ENCODE data around the gene HSBP1. TPM values are rescaled to one million over a fixed set of nuclear protein-coding genes. Genes with fewer than 3 reads are reported as not detected.

The HSBP1 gene
- total and polyA plus RNA-seq, 2 of the 13 experiments (the other 11 are each of a cell fraction or from before 2014, with no cell fraction given): 249 to 292 TPM

DNA sequence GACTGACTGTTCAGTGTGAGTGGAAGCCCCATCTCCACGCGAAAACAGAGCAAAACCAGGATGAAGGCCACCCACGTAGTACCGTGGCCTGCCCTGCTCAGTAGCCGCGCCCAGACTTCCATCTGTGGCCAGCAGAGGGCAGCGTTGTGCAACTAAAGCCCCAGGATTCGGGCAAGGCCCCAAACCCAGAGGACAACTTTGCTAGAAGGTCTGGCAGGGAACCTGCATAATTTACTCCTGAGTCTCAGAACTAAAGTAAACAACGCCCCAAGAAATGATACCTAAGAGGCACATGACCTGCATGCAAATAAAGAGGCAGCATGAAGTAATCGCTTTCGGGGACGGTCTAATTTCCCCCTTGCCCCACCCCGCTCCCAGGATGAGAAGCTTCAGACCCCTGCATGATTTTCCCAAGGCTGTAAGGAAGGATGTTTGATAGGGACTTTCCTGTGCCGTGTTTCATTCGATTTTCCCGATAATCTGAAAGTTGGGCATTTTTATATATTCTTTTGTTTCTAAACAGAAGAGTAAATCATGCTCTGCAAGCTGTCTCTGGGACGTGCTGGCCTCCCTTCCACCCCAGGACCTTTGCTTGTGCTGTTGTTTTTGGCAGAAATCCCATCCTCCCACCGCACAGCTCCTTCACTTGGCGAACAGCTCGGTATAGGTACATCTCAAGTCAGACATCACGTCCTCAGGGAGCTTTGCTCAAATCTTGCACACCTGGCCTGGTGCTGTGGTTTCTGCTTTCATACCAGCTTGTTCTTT is 18.6 kb downstream of the HSBP1 start (continued):
- TF ChIP-seq ZSCAN9 (CRISPR knock-in tag; IDR thresholded peaks at IDR 0.05; ENCODE audit: borderline replicate concordance) (no peak), POGZ (CRISPR knock-in tag; IDR thresholded peaks at IDR 0.05) (no peak), TCF7L2 (IDR thresholded peaks at IDR 0.05; ENCODE audit: low read depth, low read length) (no peak), ZNF33B (CRISPR knock-in tag; IDR thresholded peaks at IDR 0.05) (no peak), ZNF556 (CRISPR knock-in tag; IDR thresholded peaks at IDR 0.05; ENCODE audit: borderline replicate concordance) (no peak), ZNF569 (CRISPR knock-in tag; IDR thresholded peaks at IDR 0.05; ENCODE audit: borderline replicate concordance) (no peak), PRMT3 (CRISPR knock-in tag; IDR thresholded peaks at IDR 0.05; ENCODE audit: borderline replicate concordance, low read depth) (no peak), ZNF674 (CRISPR knock-in tag; IDR thresholded peaks at IDR 0.05; ENCODE audit: low read depth) (no peak), KLF13 (CRISPR knock-in tag; IDR thresholded peaks at IDR 0.05) (no peak), ZNF317 (CRISPR knock-in tag; IDR thresholded peaks at IDR 0.05) (no peak), NFRKB (IDR thresholded peaks at IDR 0.05) (no peak), KDM4B (CRISPR knock-in tag; IDR thresholded peaks at IDR 0.05) (no peak), TCF12 (IDR thresholded peaks at IDR 0.05) (no peak), TCF12 (CRISPR knock-in tag; IDR thresholded peaks at IDR 0.05) (no peak)
- TF ChIP-seq, protein P1, sequence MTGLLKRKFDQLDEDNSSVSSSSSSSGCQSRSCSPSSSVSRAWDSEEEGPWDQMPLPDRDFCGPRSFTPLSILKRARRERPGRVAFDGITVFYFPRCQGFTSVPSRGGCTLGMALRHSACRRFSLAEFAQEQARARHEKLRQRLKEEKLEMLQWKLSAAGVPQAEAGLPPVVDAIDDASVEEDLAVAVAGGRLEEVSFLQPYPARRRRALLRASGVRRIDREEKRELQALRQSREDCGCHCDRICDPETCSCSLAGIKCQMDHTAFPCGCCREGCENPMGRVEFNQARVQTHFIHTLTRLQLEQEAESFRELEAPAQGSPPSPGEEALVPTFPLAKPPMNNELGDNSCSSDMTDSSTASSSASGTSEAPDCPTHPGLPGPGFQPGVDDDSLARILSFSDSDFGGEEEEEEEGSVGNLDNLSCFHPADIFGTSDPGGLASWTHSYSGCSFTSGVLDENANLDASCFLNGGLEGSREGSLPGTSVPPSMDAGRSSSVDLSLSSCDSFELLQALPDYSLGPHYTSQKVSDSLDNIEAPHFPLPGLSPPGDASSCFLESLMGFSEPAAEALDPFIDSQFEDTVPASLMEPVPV (CRISPR knock-in tag; IDR thresholded peaks at IDR 0.05): no peak
- TF ChIP-seq, protein P2, sequence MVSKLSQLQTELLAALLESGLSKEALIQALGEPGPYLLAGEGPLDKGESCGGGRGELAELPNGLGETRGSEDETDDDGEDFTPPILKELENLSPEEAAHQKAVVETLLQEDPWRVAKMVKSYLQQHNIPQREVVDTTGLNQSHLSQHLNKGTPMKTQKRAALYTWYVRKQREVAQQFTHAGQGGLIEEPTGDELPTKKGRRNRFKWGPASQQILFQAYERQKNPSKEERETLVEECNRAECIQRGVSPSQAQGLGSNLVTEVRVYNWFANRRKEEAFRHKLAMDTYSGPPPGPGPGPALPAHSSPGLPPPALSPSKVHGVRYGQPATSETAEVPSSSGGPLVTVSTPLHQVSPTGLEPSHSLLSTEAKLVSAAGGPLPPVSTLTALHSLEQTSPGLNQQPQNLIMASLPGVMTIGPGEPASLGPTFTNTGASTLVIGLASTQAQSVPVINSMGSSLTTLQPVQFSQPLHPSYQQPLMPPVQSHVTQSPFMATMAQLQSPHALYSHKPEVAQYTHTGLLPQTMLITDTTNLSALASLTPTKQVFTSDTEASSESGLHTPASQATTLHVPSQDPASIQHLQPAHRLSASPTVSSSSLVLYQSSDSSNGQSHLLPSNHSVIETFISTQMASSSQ (IDR thresholded peaks at IDR 0.05; ENCODE audit: low read depth): no peak
- TF ChIP-seq, protein P2 (CRISPR knock-in tag; IDR thresholded peaks at IDR 0.05; ENCODE audit: borderline replicate concordance): no peak
- TF ChIP-seq, protein P3, sequence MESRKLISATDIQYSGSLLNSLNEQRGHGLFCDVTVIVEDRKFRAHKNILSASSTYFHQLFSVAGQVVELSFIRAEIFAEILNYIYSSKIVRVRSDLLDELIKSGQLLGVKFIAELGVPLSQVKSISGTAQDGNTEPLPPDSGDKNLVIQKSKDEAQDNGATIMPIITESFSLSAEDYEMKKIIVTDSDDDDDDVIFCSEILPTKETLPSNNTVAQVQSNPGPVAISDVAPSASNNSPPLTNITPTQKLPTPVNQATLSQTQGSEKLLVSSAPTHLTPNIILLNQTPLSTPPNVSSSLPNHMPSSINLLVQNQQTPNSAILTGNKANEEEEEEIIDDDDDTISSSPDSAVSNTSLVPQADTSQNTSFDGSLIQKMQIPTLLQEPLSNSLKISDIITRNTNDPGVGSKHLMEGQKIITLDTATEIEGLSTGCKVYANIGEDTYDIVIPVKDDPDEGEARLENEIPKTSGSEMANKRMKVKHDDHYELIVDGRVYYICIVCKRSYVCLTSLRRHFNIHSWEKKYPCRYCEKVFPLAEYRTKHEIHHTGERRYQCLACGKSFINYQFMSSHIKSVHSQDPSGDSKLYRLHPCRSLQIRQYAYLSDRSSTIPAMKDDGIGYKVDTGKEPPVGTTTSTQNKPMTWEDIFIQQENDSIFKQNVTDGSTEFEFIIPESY (CRISPR knock-in tag; IDR thresholded peaks at IDR 0.05): peak; percentile 15; the same call in 1 of the 2 replicates
- TF ChIP-seq, protein P4, sequence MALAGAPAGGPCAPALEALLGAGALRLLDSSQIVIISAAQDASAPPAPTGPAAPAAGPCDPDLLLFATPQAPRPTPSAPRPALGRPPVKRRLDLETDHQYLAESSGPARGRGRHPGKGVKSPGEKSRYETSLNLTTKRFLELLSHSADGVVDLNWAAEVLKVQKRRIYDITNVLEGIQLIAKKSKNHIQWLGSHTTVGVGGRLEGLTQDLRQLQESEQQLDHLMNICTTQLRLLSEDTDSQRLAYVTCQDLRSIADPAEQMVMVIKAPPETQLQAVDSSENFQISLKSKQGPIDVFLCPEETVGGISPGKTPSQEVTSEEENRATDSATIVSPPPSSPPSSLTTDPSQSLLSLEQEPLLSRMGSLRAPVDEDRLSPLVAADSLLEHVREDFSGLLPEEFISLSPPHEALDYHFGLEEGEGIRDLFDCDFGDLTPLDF (CRISPR knock-in tag; IDR thresholded peaks at IDR 0.05): no peak
- TF ChIP-seq, protein P5, sequence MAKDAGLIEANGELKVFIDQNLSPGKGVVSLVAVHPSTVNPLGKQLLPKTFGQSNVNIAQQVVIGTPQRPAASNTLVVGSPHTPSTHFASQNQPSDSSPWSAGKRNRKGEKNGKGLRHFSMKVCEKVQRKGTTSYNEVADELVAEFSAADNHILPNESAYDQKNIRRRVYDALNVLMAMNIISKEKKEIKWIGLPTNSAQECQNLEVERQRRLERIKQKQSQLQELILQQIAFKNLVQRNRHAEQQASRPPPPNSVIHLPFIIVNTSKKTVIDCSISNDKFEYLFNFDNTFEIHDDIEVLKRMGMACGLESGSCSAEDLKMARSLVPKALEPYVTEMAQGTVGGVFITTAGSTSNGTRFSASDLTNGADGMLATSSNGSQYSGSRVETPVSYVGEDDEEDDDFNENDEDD (CRISPR knock-in tag; IDR thresholded peaks at IDR 0.05; ENCODE audit: borderline replicate concordance): 0 out of 2 replicates have a peak, but pooled peaks have one; percentile 53
